Gastrocnemius medialis (tissue), 4 donors: ENCODE measurements around the gene BRF1. TPM values are rescaled to one million over a fixed set of nuclear protein-coding genes. Genes with fewer than 3 reads are reported as not detected.

ENCODE experiments used
- ATAC-seq, 2 donors: fragments of 150-250 bp; one replicate each; pipeline ENCODE4 v1.9.1; 2016
- DNase-seq, 2 donors: peaks; one replicate each; pipeline ENCODE4 v3.0.0-alpha.2; 2019
- H3K27ac ChIP-seq, 4 donors: fragments of 200-600 bp; sonication (generic); 1 replicate in 1 of 4; 2 replicates in 3 of 4; pipeline ENCODE4 v1.5.1; 2016 to 2018; ENCODE audit warnings: mild to moderate bottlenecking in 2 of 4, moderate library complexity in 1 of 4
- H3K27me3 ChIP-seq, 3 donors: fragments of 200-600 bp; sonication (generic) in 2 of 3; 1 replicate in 1 of 3; 2 replicates in 2 of 3; pipeline versions ENCODE4 v1.5.1 to v1.6.0; 2016 to 2019; ENCODE audit warnings: mild to moderate bottlenecking in 1 of 3, moderate library complexity in 1 of 3
- H3K36me3 ChIP-seq, 2 donors: fragments of 200-600 bp; sonication (generic) in 1 of 2; one replicate each; pipeline ENCODE4 v1.5.1; 2017 to 2018
- H3K4me1 ChIP-seq, 2 donors: fragments of 200-600 bp; sonication (generic) in 1 of 2; one replicate each; pipeline ENCODE4 v1.5.1; 2016 to 2017; ENCODE audit warnings: mild to moderate bottlenecking in 2 of 2
- H3K4me3 ChIP-seq, 4 donors: fragments of 200-600 bp; sonication (generic) in 3 of 4; 1 replicate in 1 of 4; 2 replicates in 3 of 4; pipeline ENCODE4 v1.5.1; 2016 to 2019; ENCODE audit warnings: mild to moderate bottlenecking in 2 of 4
- H3K9me3 ChIP-seq, 3 donors: fragments of 200-600 bp; sonication (generic) in 2 of 3; 1 replicate in 1 of 3; 2 replicates in 2 of 3; pipeline ENCODE4 v1.5.1; 2016 to 2019
- POLR2A ChIP-seq, 2 donors: fragments of 450-650 bp; IDR thresholded peaks; one replicate each; pipeline ENCODE4 v1.6.1; 2017; ENCODE audit warnings: antibody characterized with exemption in 2 of 2, mild to moderate bottlenecking in 2 of 2, moderate library complexity in 2 of 2
- in situ Hi-C, 4 donors: fragments of 200-750 bp; cut with MboI; loops; one replicate each; pipeline versions ENCODE4 v1.15.0 to v1.8.0; 2017; ENCODE audit warnings: low sequenced_read_pairs in 4 of 4
- intact Hi-C: fragments of 100-400 bp; cut with DNase I; formaldehyde crosslinking; loops from one replicate; pipeline ENCODE4 v1.15.1; 2023; ENCODE audit warnings: low total_unique reads
- total RNA-seq, 4 donors: library from RNA; depleted of rRNA; stranded (reverse); fragments of >200 nt; gene quantifications; one replicate each; pipeline versions ENCODE4 v1.1.0 to v1.2.3, GENCODE V29; 2016
- TF ChIP-seq, protein P1 (sequence below), 5 experiments: fragments of 450-650 bp in 3 of 5; fragments of 200-600 bp in 2 of 5; sonication (generic) in 2 of 5; IDR thresholded peaks in 4 of 5; conservative IDR thresholded peaks in 1 of 5; 1 replicate in 4 of 5; 2 replicates in 1 of 5; pipeline ENCODE4 v1.5.1; 2016 to 2019; ENCODE audit warnings: antibody characterized with exemption in 5 of 5, mild to moderate bottlenecking in 3 of 5, moderate library complexity in 3 of 5

Gene BRF1
- total RNA-seq, 4 donors from 2014 or later: 19.5 to 27.4 (median 21.4) TPM

DNA sequence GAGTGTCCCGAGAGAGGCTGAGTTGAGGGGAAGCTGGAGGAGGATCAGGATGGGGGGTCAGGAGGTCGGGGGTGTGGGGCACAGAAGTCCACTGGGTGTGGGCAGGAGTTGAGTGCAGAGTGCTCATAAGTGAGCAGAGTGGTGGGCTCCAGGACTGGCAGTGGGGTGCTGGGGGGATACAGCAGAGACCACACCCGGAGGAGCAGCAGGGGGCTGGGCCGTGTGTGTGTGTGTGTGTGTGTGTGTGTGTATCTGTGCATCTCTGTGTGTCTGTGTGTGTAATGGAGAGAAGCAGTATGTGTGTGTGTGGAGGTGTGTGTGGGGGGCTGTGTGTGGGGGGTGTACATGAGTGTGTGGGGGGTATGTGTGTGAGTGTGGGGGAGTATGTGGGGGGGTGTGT, 114.8 kb downstream of the BRF1 start:
- H3K4me3 ChIP-seq: no peak overlapping the region
- intact Hi-C loops: no loop called here
- H3K4me1 ChIP-seq: peaks cover 0 to 9% of the 10 kb centered on the region in 2 donors
- H3K27me3 ChIP-seq: no peaks in the 10 kb centered on the region
- H3K36me3 ChIP-seq: no peaks in the 10 kb centered on the region
- TF ChIP-seq, protein P1, sequence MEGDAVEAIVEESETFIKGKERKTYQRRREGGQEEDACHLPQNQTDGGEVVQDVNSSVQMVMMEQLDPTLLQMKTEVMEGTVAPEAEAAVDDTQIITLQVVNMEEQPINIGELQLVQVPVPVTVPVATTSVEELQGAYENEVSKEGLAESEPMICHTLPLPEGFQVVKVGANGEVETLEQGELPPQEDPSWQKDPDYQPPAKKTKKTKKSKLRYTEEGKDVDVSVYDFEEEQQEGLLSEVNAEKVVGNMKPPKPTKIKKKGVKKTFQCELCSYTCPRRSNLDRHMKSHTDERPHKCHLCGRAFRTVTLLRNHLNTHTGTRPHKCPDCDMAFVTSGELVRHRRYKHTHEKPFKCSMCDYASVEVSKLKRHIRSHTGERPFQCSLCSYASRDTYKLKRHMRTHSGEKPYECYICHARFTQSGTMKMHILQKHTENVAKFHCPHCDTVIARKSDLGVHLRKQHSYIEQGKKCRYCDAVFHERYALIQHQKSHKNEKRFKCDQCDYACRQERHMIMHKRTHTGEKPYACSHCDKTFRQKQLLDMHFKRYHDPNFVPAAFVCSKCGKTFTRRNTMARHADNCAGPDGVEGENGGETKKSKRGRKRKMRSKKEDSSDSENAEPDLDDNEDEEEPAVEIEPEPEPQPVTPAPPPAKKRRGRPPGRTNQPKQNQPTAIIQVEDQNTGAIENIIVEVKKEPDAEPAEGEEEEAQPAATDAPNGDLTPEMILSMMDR (IDR thresholded peaks at IDR 0.05 in 4 of 5, conservative IDR thresholded peaks at IDR 0.05 in 1 of 5): no peak
- no peak for TF ChIP-seq POLR2A (IDR thresholded peaks at IDR 0.05)
- ATAC-seq (no peak), DNase-seq (no peak)
- H3K27ac ChIP-seq: no peak overlapping the region
- in situ Hi-C loops: no loop called here
- no peaks in the 10 kb centered on the region for H3K9me3 ChIP-seq

DNA sequence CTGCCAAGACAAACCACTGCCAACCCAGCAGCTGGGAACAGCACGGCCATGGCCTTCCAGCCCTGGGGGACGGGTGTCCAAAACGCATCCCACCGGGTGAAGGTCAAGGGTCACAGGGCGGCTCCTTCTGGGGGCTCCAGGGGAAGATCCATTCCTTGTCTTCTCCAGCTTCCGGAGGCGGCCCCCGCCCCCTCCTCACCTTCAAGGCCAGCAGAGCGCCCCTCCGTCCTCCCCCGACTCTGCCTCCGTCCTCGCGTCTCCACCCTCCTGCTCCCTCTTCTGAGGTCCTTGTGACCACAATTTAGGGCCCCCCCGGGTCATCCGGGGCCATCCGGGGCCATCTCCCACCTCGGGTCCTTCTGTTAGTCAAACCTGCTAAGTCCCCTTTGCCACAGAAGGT, 115.8 kb downstream of the BRF1 start:
- Histone ChIP-seq H3K36me3 (no peaks in the 10 kb centered on the region), H3K4me1 (peaks cover 5 to 17% of the 10 kb centered on the region in 2 donors), H3K9me3 (no peaks in the 10 kb centered on the region), H3K4me3 (no peak overlapping the region), H3K27me3 (no peaks in the 10 kb centered on the region), H3K27ac (no peak overlapping the region)
- in situ Hi-C loops: no loop called here
- ATAC-seq (no peak), DNase-seq (no peak)
- TF ChIP-seq, protein P1 (IDR thresholded peaks at IDR 0.05 in 4 of 5, conservative IDR thresholded peaks at IDR 0.05 in 1 of 5): no peak
- TF ChIP-seq POLR2A (IDR thresholded peaks at IDR 0.05): no peak
- intact Hi-C loops: no loop called here

DNA sequence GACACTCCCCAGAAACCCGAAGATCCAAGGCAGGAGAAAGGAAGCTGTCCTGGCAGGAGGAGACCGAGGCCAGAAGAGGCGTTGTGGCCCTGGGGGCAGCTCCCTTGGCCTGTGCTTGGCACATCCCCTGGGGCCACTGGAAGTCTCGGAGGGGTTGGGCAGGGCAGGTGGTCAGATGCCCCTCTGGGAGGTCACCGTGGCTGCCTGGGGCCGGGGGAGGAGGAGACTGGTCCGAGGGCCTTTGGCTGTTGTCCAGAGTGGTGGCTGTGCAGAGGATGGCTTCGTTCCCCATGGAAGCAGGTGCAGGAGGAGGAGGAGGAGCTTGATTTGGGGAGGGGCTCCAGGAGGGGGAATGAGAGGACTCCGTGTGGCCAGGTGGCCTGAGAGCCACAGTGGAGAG, 116.3 kb downstream of the BRF1 start:
- Histone ChIP-seq H3K4me3 (no peak overlapping the region), H3K4me1 (peaks cover 5 to 17% of the 10 kb centered on the region in 2 donors), H3K27ac (no peak overlapping the region), H3K36me3 (no peaks in the 10 kb centered on the region), H3K9me3 (no peaks in the 10 kb centered on the region), H3K27me3 (no peaks in the 10 kb centered on the region)
- no peak for DNase-seq
- TF ChIP-seq, protein P1 (IDR thresholded peaks at IDR 0.05 in 4 of 5, conservative IDR thresholded peaks at IDR 0.05 in 1 of 5): no peak
- no peak for TF ChIP-seq POLR2A (IDR thresholded peaks at IDR 0.05)
- in situ Hi-C loops: no loop called here
- intact Hi-C loops: loop anchor here (5.0 kb wide), 1 partner anchor 92 kb away; no protein-coding TSS in a partner anchor
- no peak for ATAC-seq

DNA sequence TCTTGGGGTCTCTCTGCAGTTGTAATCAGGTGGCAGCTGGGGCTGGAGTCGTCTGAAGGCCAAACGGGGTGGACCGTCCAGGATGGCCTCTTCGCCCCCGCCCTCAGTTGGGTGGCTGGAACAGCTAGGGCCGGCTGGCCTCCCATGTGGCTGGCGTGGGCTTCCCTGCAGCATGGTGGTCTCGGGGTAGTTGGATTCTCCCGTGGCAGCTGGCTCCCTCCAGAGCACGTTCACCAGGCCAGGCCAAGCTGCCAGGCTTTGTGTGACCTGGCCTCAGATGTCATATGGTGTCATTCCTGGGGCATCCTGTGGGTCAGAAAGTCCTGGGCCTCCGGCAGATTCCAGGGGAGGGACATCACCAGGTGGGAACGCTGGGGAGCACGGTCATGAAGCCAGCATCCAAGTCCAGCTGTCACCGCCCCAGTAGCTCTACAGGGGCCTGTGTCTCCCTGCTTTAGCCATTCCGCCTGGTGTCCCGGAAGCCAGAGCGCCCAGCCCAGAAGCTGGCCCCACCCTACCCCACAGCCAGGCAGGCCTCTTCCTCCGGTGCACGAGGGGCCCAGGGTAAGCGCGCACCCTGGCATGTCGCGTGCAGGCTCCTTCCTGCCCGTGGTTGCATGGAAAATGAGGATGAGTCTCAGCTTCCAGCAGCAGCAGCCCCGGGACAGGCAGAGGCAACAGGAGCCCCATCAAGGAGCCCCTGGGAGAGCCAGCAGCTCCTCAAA, 118.3 kb downstream of the BRF1 start:
- Histone ChIP-seq H3K27ac (peak overlapping the region in 3 of 4 donors; percentile 35 to 44 (median 43)), H3K4me3 (no peak overlapping the region), H3K36me3 (no peaks in the 10 kb centered on the region), H3K4me1 (peaks cover 5 to 22% of the 10 kb centered on the region in 2 donors), H3K9me3 (no peaks in the 10 kb centered on the region), H3K27me3 (no peaks in the 10 kb centered on the region)
- no peak for ATAC-seq
- in situ Hi-C loops: no loop called here
- intact Hi-C loops: loop anchor here (5.0 kb wide), 1 partner anchor 90 kb away; no protein-coding TSS in a partner anchor
- no peak for DNase-seq
- TF ChIP-seq, protein P1 (IDR thresholded peaks at IDR 0.05 in 4 of 5, conservative IDR thresholded peaks at IDR 0.05 in 1 of 5): no peak
- TF ChIP-seq POLR2A (IDR thresholded peaks at IDR 0.05): no peak
